ENCODE results near the gene SRMS. TPM values are rescaled to one million over a fixed set of nuclear protein-coding genes. Genes with fewer than 3 reads are reported as not detected.
"Not testable (repeated sequence)": the region's sequence is repeated elsewhere in the genome, so short reads cannot be mapped to it uniquely, and the experiment has no call there.

Gene SRMS
- total RNA-seq, 1 donor from 2014 or later, result not detected

GRCh38 chr20:63519668-63520503 lies 27.7 kb downstream of the SRMS start:
- TF ChIP-seq CTCF (IDR thresholded peaks at IDR 0.05), result peak in 2 of 3 experiments; percentile 23 to 47
- DNase-seq (ENCODE audit: low spot score in 2 of 2), result peak in 1 of 2 donors; percentile 80

GRCh38 chr20:63518946-63519667 lies 28.4 kb downstream of the SRMS start:
- Histone ChIP-seq H3K4me1 (peaks cover 16 to 18% of the 10 kb centered on the region in 2 donors), H3K27me3 (no peaks in the 10 kb centered on the region), H3K27ac (peak overlapping the region; percentile 83 to 90), H3K36me3 (peaks cover 0 to 17% of the 10 kb centered on the region in 2 donors), H3K4me3 (peak overlapping the region; percentile 80 to 97), H3K9me3 (no peaks in the 10 kb centered on the region)
- intact Hi-C loops (cut with DNase I), result loop anchor here (10.0 kb wide), 1 partner anchor 304 kb away; the partner anchor contains the start of gene YTHDF1
- no peak for TF ChIP-seq CTCF (IDR thresholded peaks at IDR 0.05)
- no peak for DNase-seq (ENCODE audit: low spot score in 2 of 2)

More at GRCh38 chr20:63519668-63520503, 27.7 kb downstream of the SRMS start:
- Histone ChIP-seq H3K27ac (peak overlapping the region; percentile 83 to 90), H3K4me3 (peak overlapping the region; percentile 80 to 97), H3K9me3 (no peaks in the 10 kb centered on the region), H3K4me1 (peaks cover 16 to 18% of the 10 kb centered on the region in 2 donors), H3K27me3 (no peaks in the 10 kb centered on the region), H3K36me3 (peaks cover 0 to 17% of the 10 kb centered on the region in 2 donors)
- intact Hi-C loops (cut with DNase I), result loop anchor here (1.0 to 10.0 kb wide), 8 partner anchors 24 to 543 kb away; partner anchors contain the start of genes HELZ2, PRPF6, TCEA2 and UCKL1

GRCh38 chr20:63518351-63518861 lies 29.1 kb downstream of the SRMS start:
- intact Hi-C loops (cut with DNase I), result loop anchor here (10.0 kb wide), 1 partner anchor 304 kb away; the partner anchor contains the start of gene YTHDF1
- Histone ChIP-seq H3K36me3 (peaks cover 0 to 14% of the 10 kb centered on the region in 2 donors), H3K27me3 (no peaks in the 10 kb centered on the region), H3K27ac (no peak overlapping the region), H3K4me1 (peaks cover 16 to 18% of the 10 kb centered on the region in 2 donors), H3K4me3 (no peak overlapping the region), H3K9me3 (no peaks in the 10 kb centered on the region)
- DNase-seq (ENCODE audit: low spot score in 2 of 2), result peak in 1 of 2 donors; percentile 63
- TF ChIP-seq CTCF (IDR thresholded peaks at IDR 0.05), result no peak

- no peak for TF ChIP-seq CTCF (IDR thresholded peaks at IDR 0.05)
- no peak for DNase-seq (ENCODE audit: low spot score in 2 of 2)
- Histone ChIP-seq H3K27ac (no peak overlapping the region), H3K27me3 (no peaks in the 10 kb centered on the region), H3K36me3 (peaks cover 0 to 7% of the 10 kb centered on the region in 2 donors), H3K4me3 (no peak overlapping the region), H3K4me1 (peaks cover 16 to 18% of the 10 kb centered on the region in 2 donors), H3K9me3 (no peaks in the 10 kb centered on the region)
- intact Hi-C loops (cut with DNase I), result loop anchor here (10.0 kb wide), 1 partner anchor 303 kb away; the partner anchor contains the start of gene YTHDF1
Observed at GRCh38 chr20:63517376-63518309, 29.9 kb downstream of the SRMS start.

GRCh38 chr20:63514520-63514919 lies 33.0 kb downstream of the SRMS start:
- H3K27me3 ChIP-seq; H3K9me3 ChIP-seq; H3K4me3 ChIP-seq; DNase-seq (ENCODE audit: low spot score in 2 of 2); H3K36me3 ChIP-seq; H3K4me1 ChIP-seq; H3K27ac ChIP-seq: not testable (repeated sequence)
- intact Hi-C loops (cut with DNase I), result loop anchor here (10.0 kb wide), 1 partner anchor 300 kb away; the partner anchor contains the start of gene YTHDF1

All from ascending aorta (tissue), 2 donors.